ENCODE results near the gene CYTH2.
A peak's percentile ranks its signal among the peaks of the same experiment; 100 is the strongest.

Gene CYTH2

GRCh38 chr19:48491793-48492123 is 22.6 kb downstream of the CYTH2 start:
- Histone ChIP-seq H3K36me3 (ENCODE audit: low read depth) (no peaks in the 10 kb centered on the region), H3K4me3 (ENCODE audit: severe bottlenecking) (no peak overlapping the region), H3K4me1 (ENCODE audit: insufficient read depth, poor library complexity, severe bottlenecking) (peaks cover 24% of the 10 kb centered on the region), H3K27ac (ENCODE audit: poor library complexity, severe bottlenecking) (peak overlapping the region; percentile 66), H3K27me3 (ENCODE audit: insufficient read depth, poor library complexity, severe bottlenecking) (no peaks in the 10 kb centered on the region), H3K9me3 (ENCODE audit: severe bottlenecking) (no peaks in the 10 kb centered on the region)
- no peak for TF ChIP-seq CTCF (IDR thresholded peaks at IDR 0.05; ENCODE audit: poor library complexity, severe bottlenecking)
- DNase-seq (ENCODE audit: low spot score) (no peak), ATAC-seq (ENCODE audit: low read depth) (no peak)

GRCh38 chr19:48492925-48493717 is 24.0 kb downstream of the CYTH2 start:
- DNase-seq (ENCODE audit: low spot score) = peak; percentile 99
- H3K27ac ChIP-seq (ENCODE audit: poor library complexity, severe bottlenecking) = peak overlapping the region; percentile 66
- H3K27me3 ChIP-seq (ENCODE audit: insufficient read depth, poor library complexity, severe bottlenecking) = no peaks in the 10 kb centered on the region
- H3K4me1 ChIP-seq (ENCODE audit: insufficient read depth, poor library complexity, severe bottlenecking) = peaks cover 10% of the 10 kb centered on the region
- TF ChIP-seq CTCF (IDR thresholded peaks at IDR 0.05; ENCODE audit: poor library complexity, severe bottlenecking) = no peak
- H3K4me3 ChIP-seq (ENCODE audit: severe bottlenecking) = peak overlapping the region; percentile 61
- no peaks in the 10 kb centered on the region for H3K36me3 ChIP-seq (ENCODE audit: low read depth)
- peak; percentile 82 for ATAC-seq (ENCODE audit: low read depth)
- no peaks in the 10 kb centered on the region for H3K9me3 ChIP-seq (ENCODE audit: severe bottlenecking)

GRCh38 chr19:48493718-48494401 is 24.7 kb downstream of the CYTH2 start:
- no peaks in the 10 kb centered on the region for H3K9me3 ChIP-seq (ENCODE audit: severe bottlenecking)
- no peaks in the 10 kb centered on the region for H3K27me3 ChIP-seq (ENCODE audit: insufficient read depth, poor library complexity, severe bottlenecking)
- TF ChIP-seq CTCF (IDR thresholded peaks at IDR 0.05; ENCODE audit: poor library complexity, severe bottlenecking) = no peak
- DNase-seq (ENCODE audit: low spot score) = no peak
- ATAC-seq (ENCODE audit: low read depth) = peak; percentile 8; the same call in 2 of the 3 replicates
- peaks cover 4% of the 10 kb centered on the region for H3K4me1 ChIP-seq (ENCODE audit: insufficient read depth, poor library complexity, severe bottlenecking)
- H3K27ac ChIP-seq (ENCODE audit: poor library complexity, severe bottlenecking) = peak overlapping the region; percentile 66
- no peaks in the 10 kb centered on the region for H3K36me3 ChIP-seq (ENCODE audit: low read depth)
- peak overlapping the region; percentile 61 for H3K4me3 ChIP-seq (ENCODE audit: severe bottlenecking)

- Histone ChIP-seq H3K4me3 (ENCODE audit: severe bottlenecking) (no peak overlapping the region), H3K4me1 (ENCODE audit: insufficient read depth, poor library complexity, severe bottlenecking) (peaks cover 4% of the 10 kb centered on the region), H3K9me3 (ENCODE audit: severe bottlenecking) (no peaks in the 10 kb centered on the region), H3K27ac (ENCODE audit: poor library complexity, severe bottlenecking) (no peak overlapping the region), H3K36me3 (ENCODE audit: low read depth) (no peaks in the 10 kb centered on the region), H3K27me3 (ENCODE audit: insufficient read depth, poor library complexity, severe bottlenecking) (no peaks in the 10 kb centered on the region)
- no peak for DNase-seq (ENCODE audit: low spot score)
- TF ChIP-seq CTCF (IDR thresholded peaks at IDR 0.05; ENCODE audit: poor library complexity, severe bottlenecking) = no peak
- ATAC-seq (ENCODE audit: low read depth) = no peak
These were observed 26.2 kb downstream of the CYTH2 start for GRCh38 chr19:48495396-48495795.
